Endodermal cell (in vitro differentiated cells): ENCODE data around the gene CHL1. TPM values are rescaled to one million over a fixed set of nuclear protein-coding genes. Genes with fewer than 3 reads are reported as not detected.

Source experiments
- DNase-seq: peaks from one replicate; pipeline ENCODE4 v3.0.0-alpha.2; 2017
- H3K27ac ChIP-seq: 2 replicates; pipeline ENCODE4 v1.5.1; 2013; ENCODE audit warnings: mild to moderate bottlenecking, low read depth, low read length, moderate library complexity
- H3K27me3 ChIP-seq: 2 replicates; pipeline ENCODE4 v1.6.1; 2013; ENCODE audit warnings: mild to moderate bottlenecking, low read length, moderate library complexity; ENCODE audit not compliant: insufficient read depth, control insufficient read depth, poor library complexity, severe bottlenecking
- H3K36me3 ChIP-seq: 2 replicates; pipeline ENCODE4 v1.7.0; 2013; ENCODE audit warnings: mild to moderate bottlenecking, low read length, moderate library complexity; ENCODE audit not compliant: control insufficient read depth, insufficient read depth
- H3K4me1 ChIP-seq: one replicate; pipeline ENCODE4 v1.7.0; 2013; ENCODE audit warnings: low read length; ENCODE audit not compliant: control insufficient read depth, insufficient read depth
- H3K4me3 ChIP-seq: 2 replicates; pipeline ENCODE4 v1.5.1; 2013; ENCODE audit warnings: mild to moderate bottlenecking, low read length, moderate library complexity
- H3K9ac ChIP-seq: 2 replicates; pipeline ENCODE4 v1.6.1; 2013; ENCODE audit warnings: mild to moderate bottlenecking, low read length, moderate library complexity; ENCODE audit not compliant: poor library complexity, severe bottlenecking; ENCODE audit errors: extremely low read depth
- H3K9me3 ChIP-seq: 2 replicates; pipeline ENCODE4 v1.6.1; 2013; ENCODE audit warnings: mild to moderate bottlenecking, low read length, moderate library complexity; ENCODE audit not compliant: control insufficient read depth
- H3K27ac Mint-ChIP-seq: 2 replicates; pipeline ENCODE4 v1.8.0; 2020; ENCODE audit warnings: mixed read lengths
- H3K27me3 Mint-ChIP-seq: 2 replicates; pipeline ENCODE4 v1.8.0; 2021; ENCODE audit warnings: mild to moderate bottlenecking, mixed read lengths; ENCODE audit not compliant: insufficient read depth
- H3K36me3 Mint-ChIP-seq: 2 replicates; pipeline ENCODE4 v1.8.0; 2020; ENCODE audit warnings: low read depth, mixed read lengths
- H3K4me1 Mint-ChIP-seq: 2 replicates; pipeline ENCODE4 v1.8.0; 2020; ENCODE audit warnings: mixed read lengths
- H3K4me3 Mint-ChIP-seq: 2 replicates; pipeline ENCODE4 v1.8.0; 2020; ENCODE audit warnings: mild to moderate bottlenecking, moderate library complexity, mixed read lengths
- H3K9me3 Mint-ChIP-seq: 2 replicates; pipeline ENCODE4 v1.8.0; 2020; ENCODE audit warnings: mild to moderate bottlenecking, mixed read lengths
- WGBS, 2 experiments: methylation state at CpG; one replicate each; pipeline versions ENCODE4 v1.1.5 to v1.1.7; 2013; ENCODE audit warnings: missing lambda C conversion rate in 2 of 2, mixed read lengths in 1 of 2; ENCODE audit not compliant: insufficient coverage in 1 of 2, insufficient read length in 1 of 2; 5-methylcytosine and 5-hydroxymethylcytosine counted together
- total RNA-seq, 2 donors: library from RNA; stranded (reverse); fragmentation: NEBNext Ultra II Directional in 1 of 2; extraction: Animal tissue kit (Norgen Biotek cat#: 25700) in 1 of 2; gene quantifications; 2 replicates in 1 of 2; 3 replicates in 1 of 2; pipeline ENCODE4 v1.2.1, GENCODE V29; 2021
- TF ChIP-seq, protein P1 (sequence below): fragments of 200-600 bp; sonication (generic); conservative IDR thresholded peaks from 2 replicates; pipeline ENCODE4 v1.5.0; 2021; ENCODE audit warnings: antibody characterized with exemption, mild to moderate bottlenecking

CHL1 gene
- total RNA-seq, 2 donors from 2014 or later, result 2.2 to 2.8 TPM

DNA sequence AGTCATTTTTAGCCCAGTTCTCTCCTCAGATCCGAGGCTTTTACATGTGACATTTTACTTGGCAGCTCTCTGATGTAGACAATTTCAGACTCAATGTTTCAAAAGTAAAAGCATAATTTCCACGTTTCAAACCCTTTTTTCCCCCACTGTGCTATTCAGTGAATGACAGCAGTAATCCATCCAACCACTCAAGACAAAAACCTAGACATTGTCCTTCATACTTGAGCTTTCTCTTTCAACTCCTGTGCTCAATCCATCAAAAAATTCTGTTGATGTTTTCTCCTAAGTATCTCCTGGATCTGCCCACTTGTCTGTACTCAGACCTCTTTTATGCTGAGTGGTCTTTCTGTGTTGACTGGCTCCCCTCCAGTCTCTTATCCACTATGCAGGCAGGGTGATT lies 214.7 kb downstream of the CHL1 start:
- WGBS, 2 experiments, result 18 to 24% methylated on average over 2 of the region's 2 CpGs
- no peak overlapping the region for H3K4me3 Mint-ChIP-seq
- peaks cover 31% of the 10 kb centered on the region for H3K27me3 Mint-ChIP-seq
- peaks cover 71% of the 10 kb centered on the region for H3K9me3 ChIP-seq
- H3K27me3 ChIP-seq, result no peaks in the 10 kb centered on the region
- H3K36me3 ChIP-seq, result no peaks in the 10 kb centered on the region
- TF ChIP-seq, protein P1, sequence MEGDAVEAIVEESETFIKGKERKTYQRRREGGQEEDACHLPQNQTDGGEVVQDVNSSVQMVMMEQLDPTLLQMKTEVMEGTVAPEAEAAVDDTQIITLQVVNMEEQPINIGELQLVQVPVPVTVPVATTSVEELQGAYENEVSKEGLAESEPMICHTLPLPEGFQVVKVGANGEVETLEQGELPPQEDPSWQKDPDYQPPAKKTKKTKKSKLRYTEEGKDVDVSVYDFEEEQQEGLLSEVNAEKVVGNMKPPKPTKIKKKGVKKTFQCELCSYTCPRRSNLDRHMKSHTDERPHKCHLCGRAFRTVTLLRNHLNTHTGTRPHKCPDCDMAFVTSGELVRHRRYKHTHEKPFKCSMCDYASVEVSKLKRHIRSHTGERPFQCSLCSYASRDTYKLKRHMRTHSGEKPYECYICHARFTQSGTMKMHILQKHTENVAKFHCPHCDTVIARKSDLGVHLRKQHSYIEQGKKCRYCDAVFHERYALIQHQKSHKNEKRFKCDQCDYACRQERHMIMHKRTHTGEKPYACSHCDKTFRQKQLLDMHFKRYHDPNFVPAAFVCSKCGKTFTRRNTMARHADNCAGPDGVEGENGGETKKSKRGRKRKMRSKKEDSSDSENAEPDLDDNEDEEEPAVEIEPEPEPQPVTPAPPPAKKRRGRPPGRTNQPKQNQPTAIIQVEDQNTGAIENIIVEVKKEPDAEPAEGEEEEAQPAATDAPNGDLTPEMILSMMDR, result no peak
- no peaks in the 10 kb centered on the region for H3K4me1 ChIP-seq
- no peak overlapping the region for H3K9ac ChIP-seq
- H3K4me1 Mint-ChIP-seq, result no peaks in the 10 kb centered on the region
- no peak overlapping the region for H3K27ac Mint-ChIP-seq
- H3K9me3 Mint-ChIP-seq, result no peaks in the 10 kb centered on the region
- DNase-seq, result no peak
- no peak overlapping the region for H3K4me3 ChIP-seq
- no peaks in the 10 kb centered on the region for H3K36me3 Mint-ChIP-seq
- H3K27ac ChIP-seq, result no peak overlapping the region

DNA sequence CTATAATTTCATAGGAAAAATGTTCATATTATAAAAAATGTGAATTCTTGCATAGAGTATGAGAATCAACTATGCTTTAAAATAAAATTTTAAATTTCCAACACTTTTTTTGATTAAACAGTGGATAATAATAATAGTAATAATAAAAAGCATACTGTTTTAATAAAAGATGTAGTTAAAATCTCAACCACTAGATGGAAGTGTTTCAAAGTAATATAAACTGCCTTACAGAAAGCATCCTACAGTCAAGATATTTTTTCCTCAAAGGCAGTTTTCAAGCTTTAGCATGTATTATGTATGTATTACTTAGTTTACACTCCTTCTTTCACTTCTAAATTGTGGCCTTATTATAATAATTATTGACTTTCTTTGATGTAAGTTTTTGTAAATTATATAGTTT lies 217.5 kb downstream of the CHL1 start:
- H3K36me3 Mint-ChIP-seq, result no peaks in the 10 kb centered on the region
- H3K27ac Mint-ChIP-seq, result no peak overlapping the region
- no peaks in the 10 kb centered on the region for H3K36me3 ChIP-seq
- no peak for DNase-seq
- H3K4me1 Mint-ChIP-seq, result no peaks in the 10 kb centered on the region
- TF ChIP-seq, protein P1, result peak; percentile 78
- H3K4me3 Mint-ChIP-seq, result no peak overlapping the region
- H3K27me3 Mint-ChIP-seq, result peaks cover 44% of the 10 kb centered on the region
- H3K9ac ChIP-seq, result no peak overlapping the region
- H3K4me1 ChIP-seq, result no peaks in the 10 kb centered on the region
- H3K4me3 ChIP-seq, result no peak overlapping the region
- H3K27me3 ChIP-seq, result no peaks in the 10 kb centered on the region
- H3K27ac ChIP-seq, result no peak overlapping the region
- H3K9me3 ChIP-seq, result peaks cover 65% of the 10 kb centered on the region
- no peaks in the 10 kb centered on the region for H3K9me3 Mint-ChIP-seq

GRCh38 chr3:418239-418929 lies 221.8 kb downstream of the CHL1 start:
- Mint-ChIP-seq H3K9me3 (no peaks in the 10 kb centered on the region), H3K4me1 (no peaks in the 10 kb centered on the region), H3K36me3 (no peaks in the 10 kb centered on the region), H3K27me3 (peaks cover 46% of the 10 kb centered on the region), H3K4me3 (no peak overlapping the region), H3K27ac (no peak overlapping the region)
- Histone ChIP-seq H3K9ac (no peak overlapping the region), H3K36me3 (no peaks in the 10 kb centered on the region), H3K4me1 (no peaks in the 10 kb centered on the region), H3K9me3 (peaks cover 56% of the 10 kb centered on the region), H3K27ac (no peak overlapping the region), H3K27me3 (no peaks in the 10 kb centered on the region), H3K4me3 (no peak overlapping the region)
- WGBS, 2 experiments, result 57 to 66% methylated on average over 1 to 6 of the region's 7 CpGs
- DNase-seq, result no peak
- TF ChIP-seq, protein P1, result no peak
